BE2C (cell line): ENCODE measurements around the gene ABLIM2.

Experiments
- DNase-seq: peaks from one replicate; pipeline ENCODE4 v3.0.0-alpha.2; 2020
- H3K27me3 ChIP-seq: fragments of 250-450 bp; sonication (Bioruptor Pico); 2 replicates; pipeline ENCODE4 v1.5.1; 2020; ENCODE audit warnings: mild to moderate bottlenecking
- H3K36me3 ChIP-seq: fragments of 250-450 bp; sonication (Bioruptor Pico); 2 replicates; pipeline ENCODE4 v1.5.1; 2020; ENCODE audit warnings: mild to moderate bottlenecking
- H3K4me1 ChIP-seq: fragments of 250-450 bp; sonication (Bioruptor Pico); 2 replicates; pipeline ENCODE4 v1.5.1; 2020
- H3K4me3 ChIP-seq: 2 replicates; pipeline ENCODE4 v1.5.1; 2011; ENCODE audit warnings: low read depth, low read length
- H3K9me3 ChIP-seq: fragments of 250-450 bp; sonication (Bioruptor Pico); 2 replicates; pipeline ENCODE4 v1.5.1; 2020
- CTCF ChIP-seq: IDR thresholded peaks from 2 replicates; pipeline ENCODE4 v1.5.1; 2012; ENCODE audit warnings: mild to moderate bottlenecking, low read depth, low read length

The ABLIM2 gene

GRCh38 chr4:8067274-8067936 is 91.2 kb downstream of the ABLIM2 start:
- Histone ChIP-seq H3K27me3 (no peaks in the 10 kb centered on the region), H3K36me3 (no peaks in the 10 kb centered on the region), H3K4me3 (no peak overlapping the region), H3K4me1 (peaks cover 7% of the 10 kb centered on the region), H3K9me3 (no peaks in the 10 kb centered on the region)
- no peak for TF ChIP-seq CTCF
- no peak for DNase-seq

GRCh38 chr4:8066336-8066931 is 92.2 kb downstream of the ABLIM2 start:
- Histone ChIP-seq H3K9me3 (no peaks in the 10 kb centered on the region), H3K4me1 (peaks cover 7% of the 10 kb centered on the region), H3K27me3 (no peaks in the 10 kb centered on the region), H3K36me3 (no peaks in the 10 kb centered on the region), H3K4me3 (no peak overlapping the region)
- no peak for TF ChIP-seq CTCF
- DNase-seq: no peak

DNA sequence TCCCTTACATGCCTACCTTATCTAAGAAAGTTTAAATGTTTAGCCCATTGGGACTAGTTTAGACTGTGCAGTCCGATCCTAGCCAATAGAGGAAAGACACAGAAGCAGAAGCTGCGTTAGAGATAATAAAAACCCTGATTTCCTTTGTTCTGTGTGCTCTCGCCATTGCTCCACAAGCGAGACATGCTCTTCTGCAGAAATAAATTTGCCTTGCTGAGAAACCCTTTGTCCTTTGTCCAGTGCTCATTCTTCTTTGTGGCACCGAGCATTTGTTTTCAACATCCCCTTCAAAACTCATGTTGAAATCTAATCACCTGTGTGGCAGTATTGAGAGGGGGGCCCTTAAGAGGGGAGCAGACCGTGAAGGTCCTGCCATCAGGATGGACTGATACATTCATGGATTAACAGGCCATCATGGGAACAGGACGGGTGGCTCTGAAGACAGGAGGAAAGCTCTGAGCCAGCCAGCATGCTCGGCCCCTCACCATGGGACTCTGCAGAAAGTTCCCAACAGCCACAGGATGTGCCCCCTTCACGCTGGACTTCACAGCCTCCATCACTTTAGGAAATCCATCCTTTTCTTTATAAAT is 94.5 kb downstream of the ABLIM2 start:
- no peak for TF ChIP-seq CTCF
- no peaks in the 10 kb centered on the region for H3K4me1 ChIP-seq
- H3K9me3 ChIP-seq: no peaks in the 10 kb centered on the region
- H3K36me3 ChIP-seq: no peaks in the 10 kb centered on the region
- no peaks in the 10 kb centered on the region for H3K27me3 ChIP-seq
- no peak for DNase-seq
- H3K4me3 ChIP-seq: no peak overlapping the region

DNA sequence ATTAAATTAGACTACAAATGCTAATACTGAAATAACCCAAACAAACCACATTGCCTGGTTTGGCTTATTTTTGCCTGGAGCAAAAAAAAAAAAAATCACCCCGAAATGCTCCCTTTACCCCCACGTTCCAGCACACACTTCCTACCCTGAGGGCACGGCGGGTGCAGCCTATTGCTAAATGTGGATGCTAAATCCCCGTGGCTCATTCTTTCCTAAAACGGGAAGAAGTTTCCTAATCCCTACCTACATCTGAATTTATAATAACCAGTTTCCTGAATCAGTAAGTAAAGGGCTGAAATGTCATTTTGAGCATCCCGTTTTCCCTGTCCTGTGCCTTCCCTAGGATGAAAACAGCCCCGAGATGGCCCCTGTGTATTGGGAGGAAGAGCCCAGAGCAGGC is 97.0 kb downstream of the ABLIM2 start:
- DNase-seq: no peak
- H3K27me3 ChIP-seq: no peaks in the 10 kb centered on the region
- TF ChIP-seq CTCF: no peak
- H3K9me3 ChIP-seq: no peaks in the 10 kb centered on the region
- no peaks in the 10 kb centered on the region for H3K36me3 ChIP-seq
- H3K4me3 ChIP-seq: no peak overlapping the region
- H3K4me1 ChIP-seq: no peaks in the 10 kb centered on the region; the same call in 1 of the 2 replicates

DNA sequence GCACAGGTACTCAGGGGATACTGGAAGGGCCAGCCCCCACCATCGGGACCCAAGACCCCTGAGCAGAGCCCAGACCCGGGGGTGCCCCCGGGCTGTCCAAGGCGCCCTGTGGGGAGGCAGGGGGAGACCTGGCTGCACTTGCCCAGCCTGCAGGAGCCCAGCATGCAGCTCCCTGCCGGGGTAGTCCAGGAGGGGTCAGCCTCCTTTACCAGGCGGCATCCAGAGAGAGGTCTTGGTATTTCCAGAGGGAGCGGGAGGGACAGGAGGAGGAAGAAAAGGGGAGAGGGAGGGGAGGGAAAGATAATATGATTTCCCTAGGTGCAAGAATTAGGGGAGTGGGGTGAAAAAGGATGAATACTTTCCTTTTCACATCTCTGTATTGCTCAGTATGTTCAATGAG is 97.5 kb downstream of the ABLIM2 start:
- H3K9me3 ChIP-seq: no peaks in the 10 kb centered on the region
- no peak for DNase-seq
- no peaks in the 10 kb centered on the region for H3K27me3 ChIP-seq
- no peak for TF ChIP-seq CTCF
- H3K4me1 ChIP-seq: no peaks in the 10 kb centered on the region; the same call in 1 of the 2 replicates
- H3K36me3 ChIP-seq: no peaks in the 10 kb centered on the region
- no peak overlapping the region for H3K4me3 ChIP-seq

GRCh38 chr4:8060632-8061031 is 98.0 kb downstream of the ABLIM2 start:
- TF ChIP-seq CTCF: no peak
- H3K9me3 ChIP-seq: no peaks in the 10 kb centered on the region

More at GRCh38 chr4:8060632-8061031, 98.0 kb downstream of the ABLIM2 start:
- H3K36me3 ChIP-seq: no peaks in the 10 kb centered on the region
- H3K4me3 ChIP-seq: no peak overlapping the region
- H3K27me3 ChIP-seq: no peaks in the 10 kb centered on the region
- DNase-seq: no peak
- H3K4me1 ChIP-seq: no peaks in the 10 kb centered on the region; the same call in 1 of the 2 replicates
